ENCODE measurements around the gene GATAD2A.

The GATAD2A gene

DNA sequence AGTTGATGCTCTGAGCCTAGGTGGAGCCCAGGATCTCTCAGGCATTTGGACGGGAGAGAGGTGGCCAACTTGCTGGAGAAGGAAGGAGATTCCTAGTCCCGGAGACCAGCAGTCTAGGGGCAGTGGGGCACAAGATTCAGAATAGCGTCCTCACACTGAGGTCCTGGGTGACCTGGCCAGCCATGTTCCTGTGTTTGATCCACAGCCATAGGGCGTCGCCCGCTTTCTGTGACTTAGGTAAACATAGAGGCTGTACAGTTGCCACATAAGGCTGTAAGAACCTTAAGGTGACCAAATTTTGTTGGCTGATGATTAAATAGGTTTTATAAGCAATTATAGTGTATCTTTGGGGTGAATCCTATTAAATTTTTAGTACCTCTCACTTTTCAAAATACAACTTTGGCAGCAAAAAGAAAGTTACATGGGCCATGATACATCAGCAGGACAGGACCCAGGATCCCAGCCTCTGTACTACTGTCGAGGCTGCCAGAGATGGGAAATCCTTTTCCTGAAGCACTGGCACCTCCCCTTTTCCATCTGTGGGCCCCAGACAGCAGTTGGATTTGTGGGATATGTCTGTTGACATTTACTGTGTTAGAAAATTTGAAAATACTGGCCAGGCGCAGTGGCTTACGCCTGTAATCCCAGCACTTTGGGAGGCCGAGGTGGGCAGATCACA is 72.4 kb downstream of the GATAD2A start:
- H3K4me3 ChIP-seq (ENCODE audit: low read depth, low read length) = no peak overlapping the region
- TF ChIP-seq, protein P1, sequence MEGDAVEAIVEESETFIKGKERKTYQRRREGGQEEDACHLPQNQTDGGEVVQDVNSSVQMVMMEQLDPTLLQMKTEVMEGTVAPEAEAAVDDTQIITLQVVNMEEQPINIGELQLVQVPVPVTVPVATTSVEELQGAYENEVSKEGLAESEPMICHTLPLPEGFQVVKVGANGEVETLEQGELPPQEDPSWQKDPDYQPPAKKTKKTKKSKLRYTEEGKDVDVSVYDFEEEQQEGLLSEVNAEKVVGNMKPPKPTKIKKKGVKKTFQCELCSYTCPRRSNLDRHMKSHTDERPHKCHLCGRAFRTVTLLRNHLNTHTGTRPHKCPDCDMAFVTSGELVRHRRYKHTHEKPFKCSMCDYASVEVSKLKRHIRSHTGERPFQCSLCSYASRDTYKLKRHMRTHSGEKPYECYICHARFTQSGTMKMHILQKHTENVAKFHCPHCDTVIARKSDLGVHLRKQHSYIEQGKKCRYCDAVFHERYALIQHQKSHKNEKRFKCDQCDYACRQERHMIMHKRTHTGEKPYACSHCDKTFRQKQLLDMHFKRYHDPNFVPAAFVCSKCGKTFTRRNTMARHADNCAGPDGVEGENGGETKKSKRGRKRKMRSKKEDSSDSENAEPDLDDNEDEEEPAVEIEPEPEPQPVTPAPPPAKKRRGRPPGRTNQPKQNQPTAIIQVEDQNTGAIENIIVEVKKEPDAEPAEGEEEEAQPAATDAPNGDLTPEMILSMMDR (IDR thresholded peaks at IDR 0.05; ENCODE audit: low read depth, low read length) = no peak
- TF ChIP-seq, protein P2, sequence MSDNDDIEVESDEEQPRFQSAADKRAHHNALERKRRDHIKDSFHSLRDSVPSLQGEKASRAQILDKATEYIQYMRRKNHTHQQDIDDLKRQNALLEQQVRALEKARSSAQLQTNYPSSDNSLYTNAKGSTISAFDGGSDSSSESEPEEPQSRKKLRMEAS (IDR thresholded peaks at IDR 0.05; ENCODE audit: low read depth, low read length) = no peak
- TF ChIP-seq MYC (IDR thresholded peaks at IDR 0.05; ENCODE audit: low read depth, low read length) = no peak
- TF ChIP-seq POLR2A (IDR thresholded peaks at IDR 0.05; ENCODE audit: extremely low read depth, insufficient read length) = no peak
- no peak for DNase-seq (ENCODE audit: low read depth)

DNA sequence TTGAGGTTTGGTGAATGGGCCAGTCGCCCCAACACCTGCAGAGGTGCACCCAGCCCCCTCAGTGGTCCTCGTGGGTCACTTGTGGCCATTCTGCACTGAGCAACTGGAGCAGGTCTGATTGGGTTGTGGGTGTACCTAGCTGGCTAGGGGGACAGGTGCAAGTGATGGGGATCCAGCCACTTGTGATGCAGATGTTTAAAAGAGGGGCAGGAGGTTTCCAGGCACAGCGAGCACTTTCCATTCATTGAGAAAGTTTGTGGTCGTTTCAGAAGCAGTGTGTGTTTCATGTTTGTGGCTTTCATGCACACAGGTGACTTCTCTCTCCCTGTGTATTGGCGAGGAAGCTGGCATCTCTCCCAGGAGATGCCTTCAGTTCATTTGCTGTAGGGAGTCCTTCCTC is 75.2 kb downstream of the GATAD2A start:
- no peak for DNase-seq (ENCODE audit: low read depth)
- no peak for TF ChIP-seq POLR2A (IDR thresholded peaks at IDR 0.05; ENCODE audit: extremely low read depth, insufficient read length)
- TF ChIP-seq MYC (IDR thresholded peaks at IDR 0.05; ENCODE audit: low read depth, low read length) = no peak
- TF ChIP-seq, protein P1 (IDR thresholded peaks at IDR 0.05; ENCODE audit: low read depth, low read length) = no peak
- TF ChIP-seq, protein P2 (IDR thresholded peaks at IDR 0.05; ENCODE audit: low read depth, low read length) = no peak
- no peak overlapping the region for H3K4me3 ChIP-seq (ENCODE audit: low read depth, low read length)

DNA sequence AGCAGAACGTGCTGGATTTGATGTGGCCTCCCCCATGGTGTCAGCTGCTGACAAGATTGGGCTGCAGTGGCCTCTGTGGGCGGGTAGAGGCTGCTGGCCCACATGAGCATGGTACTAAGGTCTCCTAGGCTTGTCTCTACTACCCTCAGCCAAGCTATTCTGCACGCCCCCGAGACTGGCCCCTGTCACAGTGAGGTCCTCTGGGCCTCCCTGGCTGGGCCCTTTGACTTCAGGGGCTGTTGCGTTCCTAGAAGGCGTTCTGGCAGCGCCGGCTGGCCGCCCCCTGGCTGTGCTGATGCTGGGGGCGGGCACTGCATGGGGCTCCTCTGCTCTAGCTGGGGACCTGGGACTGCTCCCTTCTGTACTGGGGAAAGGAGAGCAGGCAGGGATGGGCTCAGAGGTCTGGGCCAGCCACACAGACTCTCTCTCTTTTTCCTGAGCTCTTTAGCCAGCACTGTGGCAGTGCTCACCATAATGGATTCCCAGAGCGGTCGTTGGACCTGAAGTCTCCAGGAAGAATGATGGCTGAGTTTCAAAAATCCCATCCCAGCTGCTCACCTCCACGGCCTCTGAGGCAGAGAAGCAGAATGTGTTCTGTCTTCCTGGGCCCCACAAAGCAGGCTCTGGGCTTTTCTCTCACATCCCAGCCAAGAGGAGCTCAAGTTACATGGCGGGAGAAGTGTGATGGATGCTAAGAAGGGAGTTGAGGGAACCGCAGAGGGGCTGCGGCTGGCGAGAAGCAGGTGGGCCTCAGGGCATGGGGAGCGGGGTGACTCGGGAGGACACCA is 77.5 kb downstream of the GATAD2A start:
- no peak for DNase-seq (ENCODE audit: low read depth)
- H3K4me3 ChIP-seq (ENCODE audit: low read depth, low read length) = no peak overlapping the region
- TF ChIP-seq, protein P1 (IDR thresholded peaks at IDR 0.05; ENCODE audit: low read depth, low read length) = no peak
- TF ChIP-seq POLR2A (IDR thresholded peaks at IDR 0.05; ENCODE audit: extremely low read depth, insufficient read length) (no peak), MYC (IDR thresholded peaks at IDR 0.05; ENCODE audit: low read depth, low read length) (no peak)
- TF ChIP-seq, protein P2 (IDR thresholded peaks at IDR 0.05; ENCODE audit: low read depth, low read length) = no peak

DNA sequence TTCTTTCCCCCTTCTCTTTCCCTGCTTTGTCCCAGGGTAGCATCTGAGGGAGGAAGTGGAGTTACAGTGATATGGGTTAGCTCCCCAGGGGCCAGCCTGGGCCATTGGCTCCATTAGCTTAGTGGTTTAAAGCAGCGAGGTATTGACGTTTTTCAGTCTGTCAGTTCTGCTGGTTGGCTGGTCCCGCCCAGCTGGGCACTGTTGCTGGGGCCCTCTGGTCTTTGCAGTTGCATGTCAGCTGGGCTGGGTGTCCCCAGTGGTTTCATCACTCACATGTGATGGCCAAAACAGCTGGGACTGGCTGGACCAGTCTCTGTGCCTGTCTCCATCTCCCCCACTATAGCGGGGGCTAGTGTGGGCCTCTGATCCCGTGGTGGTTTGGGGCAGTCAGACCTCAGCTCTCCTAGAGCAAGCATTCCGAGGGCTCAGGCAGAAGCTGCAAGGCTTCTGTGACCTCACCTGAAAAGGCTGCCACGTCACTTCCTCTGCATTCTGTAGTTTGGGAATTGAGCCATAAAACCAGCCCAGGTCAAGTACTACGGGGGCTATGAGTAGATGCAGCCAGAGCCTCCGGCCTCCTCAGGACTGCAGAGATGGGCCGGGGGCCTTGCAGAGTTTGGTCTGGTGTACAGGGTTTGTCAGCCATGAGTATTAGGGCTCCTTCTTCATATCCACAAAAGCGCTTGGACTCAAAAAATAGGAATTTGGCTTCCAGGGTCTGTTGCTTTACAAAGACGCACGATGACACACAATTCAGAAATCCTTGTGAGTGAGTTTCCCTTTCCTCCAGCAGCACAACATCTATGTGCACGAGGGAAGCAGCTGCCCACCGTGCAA is 79.9 kb downstream of the GATAD2A start:
- TF ChIP-seq, protein P1 (IDR thresholded peaks at IDR 0.05; ENCODE audit: low read depth, low read length) = no peak
- TF ChIP-seq MYC (IDR thresholded peaks at IDR 0.05; ENCODE audit: low read depth, low read length) = no peak
- TF ChIP-seq, protein P2 (IDR thresholded peaks at IDR 0.05; ENCODE audit: low read depth, low read length) = no peak
- TF ChIP-seq POLR2A (IDR thresholded peaks at IDR 0.05; ENCODE audit: extremely low read depth, insufficient read length) = no peak
- DNase-seq (ENCODE audit: low read depth) = peak; percentile 58
- H3K4me3 ChIP-seq (ENCODE audit: low read depth, low read length) = no peak overlapping the region

DNA sequence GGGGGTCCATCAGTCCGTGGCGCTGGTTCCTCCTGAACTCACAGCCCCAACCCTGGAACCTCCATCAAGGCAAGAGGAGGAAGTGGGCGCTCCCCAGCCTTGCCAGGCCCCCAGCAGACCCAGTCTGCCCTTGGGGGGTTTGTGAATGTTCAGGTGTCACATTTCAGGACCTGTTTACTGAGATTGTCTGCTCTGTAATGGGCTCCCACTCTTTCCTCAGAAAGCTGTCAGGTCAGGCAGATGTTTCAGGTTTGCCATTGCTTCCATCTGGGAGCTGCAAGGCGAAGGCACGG is 80.5 kb downstream of the GATAD2A start:
- TF ChIP-seq, protein P1 (IDR thresholded peaks at IDR 0.05; ENCODE audit: low read depth, low read length) = no peak
- TF ChIP-seq, protein P2 (IDR thresholded peaks at IDR 0.05; ENCODE audit: low read depth, low read length) = no peak
- no peak for TF ChIP-seq POLR2A (IDR thresholded peaks at IDR 0.05; ENCODE audit: extremely low read depth, insufficient read length)
- no peak for TF ChIP-seq MYC (IDR thresholded peaks at IDR 0.05; ENCODE audit: low read depth, low read length)
- no peak overlapping the region for H3K4me3 ChIP-seq (ENCODE audit: low read depth, low read length)
- no peak for DNase-seq (ENCODE audit: low read depth)
